ENCODE measurements around the gene PLK3. TPM values are rescaled to one million over a fixed set of nuclear protein-coding genes. Genes with fewer than 3 reads are reported as not detected.

The PLK3 gene
- total and polyA plus RNA-seq, 9 of the 15 experiments (the other 6 are each of a cell fraction or from before 2014, with no cell fraction given), result 0.52 to 22.7 (median 11.0) TPM

DNA sequence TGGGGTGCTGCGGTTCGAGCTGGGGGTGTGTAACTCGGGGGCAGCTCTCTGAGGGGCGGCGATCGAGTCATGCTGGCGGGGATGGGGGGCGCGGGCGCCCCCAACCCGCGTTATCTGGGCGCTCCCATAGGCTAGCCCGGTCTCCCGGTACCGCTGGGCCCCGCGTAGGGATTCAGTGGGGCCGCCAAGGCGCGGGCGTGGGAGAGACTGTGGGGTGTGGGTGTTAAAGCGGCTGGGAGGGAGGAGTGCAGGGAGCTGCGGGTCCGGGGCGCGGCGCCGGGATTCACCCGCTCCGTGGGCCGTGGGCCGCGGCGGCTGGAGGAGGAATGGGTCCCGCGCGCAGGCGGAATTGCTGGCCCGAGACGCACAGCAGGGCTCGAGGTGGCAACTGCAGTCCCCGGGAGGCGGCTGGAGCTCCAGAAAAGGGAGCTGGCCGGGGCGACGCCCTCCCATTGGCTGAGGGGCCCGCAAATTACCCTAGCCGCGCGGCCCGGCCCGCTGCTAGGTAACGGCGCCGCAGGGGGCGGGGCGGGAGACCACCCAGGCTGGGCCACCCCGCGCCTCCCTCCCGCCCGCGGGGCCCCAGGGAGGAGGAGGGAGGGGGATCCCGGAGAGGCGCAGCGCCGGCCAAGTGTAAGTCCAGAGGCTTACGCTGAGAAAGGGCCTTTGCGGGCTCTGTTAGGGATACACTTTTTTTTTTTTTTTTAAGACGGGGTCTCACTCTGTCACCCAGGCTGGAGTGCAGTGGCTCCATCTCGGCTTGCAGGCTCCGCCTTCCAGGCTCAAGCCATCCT lies 42.9 kb downstream of the PLK3 start, which contains the start of gene PTCH2 (continued):
- TF ChIP-seq, protein P1, sequence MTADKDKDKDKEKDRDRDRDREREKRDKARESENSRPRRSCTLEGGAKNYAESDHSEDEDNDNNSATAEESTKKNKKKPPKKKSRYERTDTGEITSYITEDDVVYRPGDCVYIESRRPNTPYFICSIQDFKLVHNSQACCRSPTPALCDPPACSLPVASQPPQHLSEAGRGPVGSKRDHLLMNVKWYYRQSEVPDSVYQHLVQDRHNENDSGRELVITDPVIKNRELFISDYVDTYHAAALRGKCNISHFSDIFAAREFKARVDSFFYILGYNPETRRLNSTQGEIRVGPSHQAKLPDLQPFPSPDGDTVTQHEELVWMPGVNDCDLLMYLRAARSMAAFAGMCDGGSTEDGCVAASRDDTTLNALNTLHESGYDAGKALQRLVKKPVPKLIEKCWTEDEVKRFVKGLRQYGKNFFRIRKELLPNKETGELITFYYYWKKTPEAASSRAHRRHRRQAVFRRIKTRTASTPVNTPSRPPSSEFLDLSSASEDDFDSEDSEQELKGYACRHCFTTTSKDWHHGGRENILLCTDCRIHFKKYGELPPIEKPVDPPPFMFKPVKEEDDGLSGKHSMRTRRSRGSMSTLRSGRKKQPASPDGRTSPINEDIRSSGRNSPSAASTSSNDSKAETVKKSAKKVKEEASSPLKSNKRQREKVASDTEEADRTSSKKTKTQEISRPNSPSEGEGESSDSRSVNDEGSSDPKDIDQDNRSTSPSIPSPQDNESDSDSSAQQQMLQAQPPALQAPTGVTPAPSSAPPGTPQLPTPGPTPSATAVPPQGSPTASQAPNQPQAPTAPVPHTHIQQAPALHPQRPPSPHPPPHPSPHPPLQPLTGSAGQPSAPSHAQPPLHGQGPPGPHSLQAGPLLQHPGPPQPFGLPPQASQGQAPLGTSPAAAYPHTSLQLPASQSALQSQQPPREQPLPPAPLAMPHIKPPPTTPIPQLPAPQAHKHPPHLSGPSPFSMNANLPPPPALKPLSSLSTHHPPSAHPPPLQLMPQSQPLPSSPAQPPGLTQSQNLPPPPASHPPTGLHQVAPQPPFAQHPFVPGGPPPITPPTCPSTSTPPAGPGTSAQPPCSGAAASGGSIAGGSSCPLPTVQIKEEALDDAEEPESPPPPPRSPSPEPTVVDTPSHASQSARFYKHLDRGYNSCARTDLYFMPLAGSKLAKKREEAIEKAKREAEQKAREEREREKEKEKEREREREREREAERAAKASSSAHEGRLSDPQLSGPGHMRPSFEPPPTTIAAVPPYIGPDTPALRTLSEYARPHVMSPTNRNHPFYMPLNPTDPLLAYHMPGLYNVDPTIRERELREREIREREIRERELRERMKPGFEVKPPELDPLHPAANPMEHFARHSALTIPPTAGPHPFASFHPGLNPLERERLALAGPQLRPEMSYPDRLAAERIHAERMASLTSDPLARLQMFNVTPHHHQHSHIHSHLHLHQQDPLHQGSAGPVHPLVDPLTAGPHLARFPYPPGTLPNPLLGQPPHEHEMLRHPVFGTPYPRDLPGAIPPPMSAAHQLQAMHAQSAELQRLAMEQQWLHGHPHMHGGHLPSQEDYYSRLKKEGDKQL (CRISPR knock-in tag; IDR thresholded peaks at IDR 0.05; ENCODE audit: borderline replicate concordance), result 0 out of 2 replicates have a peak, but pooled peaks have one; percentile 63
- TF ChIP-seq PHF8 (IDR thresholded peaks at IDR 0.05; ENCODE audit: borderline replicate concordance, low read length), result peak; percentile 49; the same call in 1 of the 2 replicates
- no peak for TF ChIP-seq MYBL2 (IDR thresholded peaks at IDR 0.05; ENCODE audit: low read depth)
- TF ChIP-seq MYBL2 (CRISPR knock-in tag; IDR thresholded peaks at IDR 0.05; ENCODE audit: borderline replicate concordance), result no peak
- TF ChIP-seq ZBTB17 (CRISPR knock-in tag; IDR thresholded peaks at IDR 0.05), result 0 out of 2 replicates have a peak, but pooled peaks have one; percentile 42
- TF ChIP-seq, protein P2, sequence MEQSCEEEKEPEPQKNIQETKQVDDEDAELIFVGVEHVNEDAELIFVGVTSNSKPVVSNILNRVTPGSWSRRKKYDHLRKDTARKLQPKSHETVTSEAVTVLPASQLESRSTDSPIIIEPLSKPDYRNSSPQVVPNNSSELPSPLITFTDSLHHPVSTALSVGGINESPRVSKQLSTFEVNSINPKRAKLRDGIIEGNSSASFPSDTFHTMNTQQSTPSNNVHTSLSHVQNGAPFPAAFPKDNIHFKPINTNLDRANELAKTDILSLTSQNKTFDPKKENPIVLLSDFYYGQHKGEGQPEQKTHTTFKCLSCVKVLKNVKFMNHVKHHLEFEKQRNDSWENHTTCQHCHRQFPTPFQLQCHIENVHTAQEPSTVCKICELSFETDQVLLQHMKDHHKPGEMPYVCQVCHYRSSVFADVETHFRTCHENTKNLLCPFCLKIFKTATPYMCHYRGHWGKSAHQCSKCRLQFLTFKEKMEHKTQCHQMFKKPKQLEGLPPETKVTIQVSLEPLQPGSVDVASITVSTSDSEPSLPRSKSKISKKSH (CRISPR knock-in tag; IDR thresholded peaks at IDR 0.05), result no peak
- TF ChIP-seq RBM34 (IDR thresholded peaks at IDR 0.05; ENCODE audit: borderline replicate concordance, insufficient read depth, low read length), result peak; percentile 96; the same call in 1 of the 2 replicates
- TF ChIP-seq DACH1 (IDR thresholded peaks at IDR 0.05; ENCODE audit: partially characterized antibody), result no peak
- TF ChIP-seq POLR2G (IDR thresholded peaks at IDR 0.05; ENCODE audit: low read depth, low read length), result peak; percentile 86
- no peak for TF ChIP-seq NEUROD1 (IDR thresholded peaks at IDR 0.05; ENCODE audit: borderline replicate concordance, low read depth, low read length, partially characterized antibody)
- TF ChIP-seq CREM (IDR thresholded peaks at IDR 0.05; ENCODE audit: low read depth), result 0 out of 2 replicates have a peak, but pooled peaks have one; percentile 12
- TF ChIP-seq, protein P3, sequence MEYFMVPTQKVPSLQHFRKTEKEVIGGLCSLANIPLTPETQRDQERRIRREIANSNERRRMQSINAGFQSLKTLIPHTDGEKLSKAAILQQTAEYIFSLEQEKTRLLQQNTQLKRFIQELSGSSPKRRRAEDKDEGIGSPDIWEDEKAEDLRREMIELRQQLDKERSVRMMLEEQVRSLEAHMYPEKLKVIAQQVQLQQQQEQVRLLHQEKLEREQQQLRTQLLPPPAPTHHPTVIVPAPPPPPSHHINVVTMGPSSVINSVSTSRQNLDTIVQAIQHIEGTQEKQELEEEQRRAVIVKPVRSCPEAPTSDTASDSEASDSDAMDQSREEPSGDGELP (CRISPR knock-in tag; IDR thresholded peaks at IDR 0.05; ENCODE audit: borderline replicate concordance), result peak; percentile 71; the same call in 1 of the 2 replicates
- TF ChIP-seq RBFOX2 (IDR thresholded peaks at IDR 0.05; ENCODE audit: low read depth, low read length), result peak; percentile 77
- peak; percentile 39; the same call in 1 of the 2 replicates for TF ChIP-seq SUPT5H (IDR thresholded peaks at IDR 0.05)
- TF ChIP-seq KDM2B (CRISPR knock-in tag; IDR thresholded peaks at IDR 0.05), result 0 out of 2 replicates have a peak, but pooled peaks have one; percentile 11
- peak; percentile 44 for TF ChIP-seq U2AF1 (optimal IDR thresholded peaks at IDR 0.05; ENCODE audit: low read depth, low read length)
- TF ChIP-seq ZNF384 (IDR thresholded peaks at IDR 0.05; ENCODE audit: low read depth, low read length), result peak; percentile 62
- TF ChIP-seq HMGN3 (IDR thresholded peaks at IDR 0.05; ENCODE audit: borderline replicate concordance, extremely low read depth, insufficient read length, low read depth, low read length), result peak; percentile 54
- TF ChIP-seq BCL6 (CRISPR knock-in tag; IDR thresholded peaks at IDR 0.05), result no peak
